ENCODE results near the gene ZNF66.
"Not testable (repeated sequence)": the region's sequence is repeated elsewhere in the genome, so short reads cannot be mapped to it uniquely, and the experiment has no call there.

The ZNF66 gene
- 11.8 reads per million, percentile 35 among the genes with 10 or more reads in this experiment for total RNA-seq

DNA sequence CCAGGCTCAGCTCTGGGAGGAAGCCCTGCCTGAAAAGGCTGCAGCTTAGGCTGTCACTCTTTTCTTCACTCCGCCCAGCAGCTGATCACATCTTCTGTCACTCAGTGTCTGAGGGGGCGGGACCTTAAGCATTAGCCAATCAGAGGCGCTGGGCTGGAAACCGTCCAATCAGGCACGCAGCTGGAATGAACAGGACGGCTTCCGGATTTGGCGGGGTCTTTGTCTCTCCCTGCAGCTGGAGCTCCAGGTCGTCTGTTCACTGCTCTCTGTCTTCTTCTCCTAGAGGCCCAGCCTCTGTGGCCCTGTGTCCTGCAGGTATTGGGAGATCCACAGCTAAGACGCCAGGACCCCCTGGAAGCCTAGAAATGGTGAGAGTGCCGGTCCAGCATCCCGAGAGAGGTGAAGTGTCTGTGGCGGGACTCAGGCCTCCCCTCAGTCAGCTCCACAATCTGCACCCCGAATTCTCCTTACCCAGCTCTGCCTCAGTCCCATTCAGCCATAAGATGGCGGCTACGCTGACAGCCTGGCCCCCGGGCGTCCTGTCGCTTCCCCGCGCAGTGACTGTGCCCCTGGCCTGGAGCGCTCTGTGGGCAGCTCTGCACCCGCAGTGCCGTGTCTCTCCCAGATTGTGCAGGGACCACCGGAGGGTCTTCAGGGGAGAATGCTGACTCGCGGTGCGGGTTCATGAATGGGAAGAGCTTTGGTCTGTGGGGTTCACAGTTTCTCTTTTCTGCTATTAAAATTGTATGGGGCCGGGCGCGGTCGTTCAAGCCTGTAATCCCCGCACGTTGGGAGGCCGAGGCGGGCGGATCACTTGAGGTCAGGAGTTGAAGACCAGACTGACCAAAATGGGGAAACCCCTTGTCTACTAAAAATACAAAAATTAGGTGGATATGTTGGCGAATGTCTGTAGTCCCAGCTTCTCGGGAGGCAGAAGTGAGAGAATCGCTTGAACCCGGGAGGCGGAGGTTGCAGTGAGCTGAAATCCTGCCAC is at the start of gene ZNF66:
TSS of gene ZNF66 (plus strand) at position 222 of the 994 bp plus-strand sequence. CDS start at position 366, 144 bp downstream.
- DNase-seq = peak; percentile 90

DNA sequence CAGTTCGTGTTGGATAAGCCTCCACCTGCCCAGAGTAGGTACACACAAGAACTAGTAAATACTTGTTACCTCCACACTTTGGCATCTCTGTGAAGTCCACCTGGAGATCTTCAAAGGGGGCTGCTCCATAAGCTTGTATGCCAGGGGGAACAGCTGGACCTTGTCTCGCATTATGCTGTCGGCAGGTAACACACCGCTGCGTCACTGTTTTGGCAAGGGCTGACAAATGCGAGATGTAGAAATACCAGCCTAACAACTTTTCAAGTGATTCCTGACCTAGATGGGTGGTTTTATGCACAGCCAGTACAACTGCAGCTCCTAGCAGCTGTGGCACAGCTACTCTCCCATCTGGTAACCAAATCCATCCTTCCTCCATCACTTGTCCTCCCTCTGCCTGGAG is 25.9 kb upstream of the ZNF66 start:
- DNase-seq = not testable (repeated sequence)

DNA sequence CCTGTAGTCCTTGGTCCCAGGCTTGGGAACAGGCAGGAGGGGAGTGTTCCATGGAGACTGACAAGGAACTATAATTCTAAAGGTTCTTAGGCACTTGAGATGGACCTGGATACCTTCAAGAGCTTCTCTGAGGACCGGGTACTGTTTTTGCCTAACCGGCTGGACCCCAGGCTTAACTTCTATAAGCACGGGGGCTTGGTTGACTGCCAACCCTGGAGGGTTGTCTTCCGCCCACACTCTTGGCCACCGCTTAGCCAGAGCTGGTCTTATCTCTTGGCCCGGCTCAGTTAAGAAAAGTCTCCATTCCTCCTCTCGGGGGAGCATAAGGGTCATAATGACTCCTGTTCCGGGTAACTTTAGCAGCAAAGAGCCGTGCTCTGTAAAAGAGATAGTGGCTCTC is 23.8 kb upstream of the ZNF66 start:
- DNase-seq = not testable (repeated sequence)

DNA sequence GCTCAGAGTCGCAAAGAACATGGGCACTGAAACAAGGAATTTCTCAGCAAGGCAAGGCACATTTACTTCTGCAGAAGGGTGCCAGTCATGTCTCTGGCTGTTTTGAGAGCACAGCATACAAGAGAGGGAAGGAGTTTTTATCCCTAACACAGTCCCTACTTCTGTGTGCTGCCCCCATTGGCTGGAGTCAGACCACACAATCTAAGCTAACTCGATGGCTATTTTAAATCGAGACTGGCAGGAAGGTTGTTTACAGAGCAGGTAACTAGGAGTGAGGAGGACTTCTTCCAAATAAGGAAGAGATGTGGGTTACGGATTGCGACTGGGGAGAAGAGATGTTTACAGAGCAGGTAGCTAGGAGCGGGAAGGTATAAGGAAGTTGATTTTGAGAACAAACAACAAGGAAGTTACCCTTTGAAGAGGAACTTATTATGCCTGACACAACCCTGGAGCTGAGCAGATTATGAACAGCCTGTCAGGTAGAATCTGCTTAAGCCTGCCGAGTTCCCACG is 6.8 kb upstream of the ZNF66 start:
- DNase-seq = not testable (repeated sequence)

DNA sequence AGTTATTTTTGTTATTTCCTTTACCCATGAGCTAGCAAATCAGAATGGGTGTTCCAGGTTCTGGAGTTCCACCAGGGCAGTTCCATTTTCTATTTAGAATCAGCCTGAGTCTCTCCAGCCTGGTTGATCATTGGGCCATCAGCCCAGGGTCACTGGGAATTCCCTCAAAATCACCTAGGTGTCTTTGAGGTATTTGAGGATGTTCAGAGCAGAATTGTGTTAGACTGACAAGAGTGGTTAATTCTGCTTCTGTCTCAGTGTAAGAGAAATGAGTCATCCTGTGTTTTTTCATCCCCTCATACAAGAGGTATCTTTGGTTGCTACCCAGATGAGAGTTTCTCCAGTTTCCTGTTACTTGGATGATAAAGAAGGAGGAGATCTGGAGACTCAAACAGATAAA is 11.7 kb downstream of the ZNF66 start:
- DNase-seq = no peak

DNA sequence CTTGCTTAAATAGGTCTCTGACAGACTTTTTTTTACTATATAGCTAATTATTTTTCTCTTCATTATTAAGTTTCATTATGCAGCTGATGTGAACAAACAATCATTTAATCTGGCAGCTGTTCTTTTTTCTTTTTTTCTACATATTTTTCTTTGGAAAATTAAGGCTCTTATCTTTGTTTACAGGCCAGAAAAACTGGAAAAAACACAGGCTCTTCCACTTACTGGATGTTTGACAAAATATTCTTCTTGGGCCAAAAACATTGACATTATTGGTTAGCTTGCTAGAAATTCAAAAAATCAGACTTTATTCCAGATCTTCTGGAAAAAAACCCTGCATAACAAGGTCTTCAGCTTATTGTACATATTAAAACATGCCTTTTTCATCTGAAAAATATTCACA is 15.7 kb downstream of the ZNF66 start:
- DNase-seq = no peak

DNA sequence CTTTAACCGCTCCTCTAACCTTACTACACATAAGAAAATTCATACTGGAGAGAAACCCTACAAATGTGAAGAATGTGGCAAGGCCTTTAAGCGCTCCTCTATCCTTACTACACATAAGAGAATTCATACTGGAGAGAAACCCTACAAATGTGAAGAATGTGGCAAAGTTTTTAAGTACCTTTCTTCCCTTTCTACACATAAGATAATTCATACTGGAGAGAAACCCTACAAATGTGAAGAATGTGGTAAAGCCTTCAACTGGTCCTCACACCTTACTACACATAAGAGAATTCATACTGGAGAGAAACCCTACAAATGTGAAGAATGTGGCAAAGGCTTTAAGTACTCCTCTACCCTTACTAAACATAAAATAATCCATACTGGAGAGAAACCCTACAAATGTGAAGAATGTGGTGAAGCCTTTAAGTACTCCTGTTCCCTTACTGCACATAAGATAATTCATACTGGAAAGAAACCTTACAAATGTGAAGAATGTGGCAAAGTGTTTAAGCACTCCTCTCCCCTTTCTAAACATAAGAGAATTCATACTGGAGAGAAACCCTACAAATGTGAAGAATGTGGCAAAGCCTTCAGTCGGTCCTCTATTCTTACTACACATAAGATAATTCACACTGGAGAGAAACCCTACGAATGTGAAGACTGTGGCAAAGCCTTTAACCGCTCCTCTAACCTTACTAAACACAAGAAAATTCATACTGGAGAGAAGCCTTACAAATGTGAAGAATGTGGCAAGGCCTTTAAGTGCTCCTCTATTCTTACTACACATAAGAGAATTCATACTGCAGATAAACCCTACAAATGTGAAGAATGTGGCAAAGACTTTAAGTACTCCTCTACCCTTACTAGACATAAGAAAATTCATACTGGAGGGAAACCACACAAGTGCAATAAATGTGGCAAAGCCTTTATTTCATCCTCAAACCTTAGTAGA is 30.5 kb downstream of the ZNF66 start:
- DNase-seq = not testable (repeated sequence)

DNA sequence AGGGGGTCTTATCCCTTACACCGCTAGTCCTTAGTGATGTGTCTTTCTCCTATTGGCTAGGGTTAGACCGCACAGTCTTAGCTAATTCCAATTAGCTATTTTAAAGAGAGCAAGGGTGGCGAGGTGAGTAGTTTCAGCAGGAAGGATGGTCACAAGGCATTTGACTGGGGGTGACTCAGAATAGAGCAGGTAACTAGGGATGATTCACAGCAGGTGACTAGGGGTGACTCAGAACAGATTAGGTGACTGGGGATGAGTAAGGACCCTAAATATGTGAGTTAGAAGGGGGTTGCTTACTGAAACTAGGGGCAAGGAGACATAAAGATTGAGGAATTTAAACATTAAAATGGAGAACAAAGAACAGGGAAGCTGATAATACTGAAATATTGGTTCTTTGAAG is 64.3 kb downstream of the ZNF66 start:
- no peak for DNase-seq

Data from effector CD4-positive, alpha-beta T cell (primary cell).